Right lobe of liver (tissue), 4 donors: ENCODE measurements around the gene HDAC9.

Experiments used
- POLR2A ChIP-seq: fragments of 450-650 bp; IDR thresholded peaks from one replicate; pipeline ENCODE4 v1.6.1; 2017; ENCODE audit warnings: antibody characterized with exemption, mild to moderate bottlenecking
- TF ChIP-seq, protein P1 (sequence below), 4 donors: fragments of 200-600 bp in 3 of 4; fragments of 450-650 bp in 1 of 4; IDR thresholded peaks; one replicate each; pipeline versions ENCODE4 v1.5.1 to v1.8.0; 2016 to 2022; ENCODE audit warnings: antibody characterized with exemption in 4 of 4, mild to moderate bottlenecking in 2 of 4
- donor health status: DM: no; HTN: no; CAD: no.
- donor health status: DM: no; HTN: no; CAD: no.
- donor health status: DM: no; HTN: yes; CAD: no.

DNA sequence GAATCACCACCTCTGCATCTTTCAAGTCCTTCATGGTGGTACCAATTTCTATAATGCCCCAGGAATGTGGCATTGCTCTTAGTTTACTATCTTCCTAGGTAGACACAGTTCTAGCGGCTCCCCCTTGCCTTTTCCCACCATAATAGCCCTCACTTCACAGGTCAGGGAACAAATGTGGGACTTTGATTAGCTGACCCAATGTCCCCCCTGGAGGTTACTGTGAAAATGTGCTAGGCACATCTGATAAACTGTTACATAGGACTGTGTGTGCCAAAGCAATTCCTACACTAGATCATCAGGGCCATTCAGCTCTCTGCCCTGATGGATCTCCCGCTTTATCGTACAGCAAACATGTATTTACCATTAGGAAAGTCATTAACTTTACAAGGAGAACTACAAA is 527.9 kb downstream of the HDAC9 start:
- TF ChIP-seq, protein P1, sequence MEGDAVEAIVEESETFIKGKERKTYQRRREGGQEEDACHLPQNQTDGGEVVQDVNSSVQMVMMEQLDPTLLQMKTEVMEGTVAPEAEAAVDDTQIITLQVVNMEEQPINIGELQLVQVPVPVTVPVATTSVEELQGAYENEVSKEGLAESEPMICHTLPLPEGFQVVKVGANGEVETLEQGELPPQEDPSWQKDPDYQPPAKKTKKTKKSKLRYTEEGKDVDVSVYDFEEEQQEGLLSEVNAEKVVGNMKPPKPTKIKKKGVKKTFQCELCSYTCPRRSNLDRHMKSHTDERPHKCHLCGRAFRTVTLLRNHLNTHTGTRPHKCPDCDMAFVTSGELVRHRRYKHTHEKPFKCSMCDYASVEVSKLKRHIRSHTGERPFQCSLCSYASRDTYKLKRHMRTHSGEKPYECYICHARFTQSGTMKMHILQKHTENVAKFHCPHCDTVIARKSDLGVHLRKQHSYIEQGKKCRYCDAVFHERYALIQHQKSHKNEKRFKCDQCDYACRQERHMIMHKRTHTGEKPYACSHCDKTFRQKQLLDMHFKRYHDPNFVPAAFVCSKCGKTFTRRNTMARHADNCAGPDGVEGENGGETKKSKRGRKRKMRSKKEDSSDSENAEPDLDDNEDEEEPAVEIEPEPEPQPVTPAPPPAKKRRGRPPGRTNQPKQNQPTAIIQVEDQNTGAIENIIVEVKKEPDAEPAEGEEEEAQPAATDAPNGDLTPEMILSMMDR (IDR thresholded peaks at IDR 0.05), result no peak
- no peak for TF ChIP-seq POLR2A
